HG03432 (cell line): ENCODE data around the gene RSAD1.

Experiments used
- ATAC-seq: cut with Tn5 transposase; IDR thresholded peaks from one replicate; pipeline ENCODE4 v1.9.1; 2021; ENCODE audit warnings: mild to moderate bottlenecking, moderate library complexity; ENCODE audit not compliant: unreplicated experiment

Gene RSAD1

DNA sequence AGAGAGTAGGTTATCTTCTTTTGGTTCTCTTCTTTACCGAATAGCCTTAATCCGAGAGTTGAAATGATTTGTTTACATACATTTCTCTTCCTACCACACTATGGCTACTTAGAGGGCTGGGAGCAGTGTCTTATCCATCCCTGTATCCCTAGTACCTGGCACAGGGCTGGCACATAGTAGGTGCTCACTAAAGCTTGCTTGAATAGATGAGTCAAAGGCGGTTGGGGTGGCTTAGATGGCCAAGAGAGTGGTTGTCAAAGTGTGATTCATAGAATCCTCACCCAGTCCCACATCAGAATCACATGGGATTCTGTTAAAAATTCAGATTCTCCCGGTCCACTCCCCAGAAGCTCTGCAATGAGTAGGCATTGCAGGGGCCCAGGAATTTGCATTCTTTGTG, 21.0 kb upstream of the RSAD1 start:
- ATAC-seq: no peak

DNA sequence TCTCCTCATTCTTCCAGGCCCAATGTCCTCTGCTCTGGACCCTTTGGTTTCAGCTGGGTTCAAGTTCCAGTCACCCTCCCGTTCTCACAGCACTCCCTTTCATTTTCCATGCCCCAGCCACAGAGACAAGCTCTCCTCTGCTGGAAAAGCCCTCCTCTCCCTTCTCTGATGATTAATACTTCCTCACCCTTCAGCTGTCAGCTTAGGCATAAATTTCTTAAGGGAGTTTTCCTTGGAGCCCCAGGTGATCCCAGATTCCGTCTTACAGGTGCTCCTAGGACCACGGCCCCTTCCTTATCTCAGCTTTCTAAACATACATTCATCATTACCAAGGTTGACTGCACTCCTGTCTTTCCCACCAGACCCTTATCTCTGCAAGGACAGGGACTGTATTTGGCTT, 20.4 kb upstream of the RSAD1 start:
- no peak for ATAC-seq

DNA sequence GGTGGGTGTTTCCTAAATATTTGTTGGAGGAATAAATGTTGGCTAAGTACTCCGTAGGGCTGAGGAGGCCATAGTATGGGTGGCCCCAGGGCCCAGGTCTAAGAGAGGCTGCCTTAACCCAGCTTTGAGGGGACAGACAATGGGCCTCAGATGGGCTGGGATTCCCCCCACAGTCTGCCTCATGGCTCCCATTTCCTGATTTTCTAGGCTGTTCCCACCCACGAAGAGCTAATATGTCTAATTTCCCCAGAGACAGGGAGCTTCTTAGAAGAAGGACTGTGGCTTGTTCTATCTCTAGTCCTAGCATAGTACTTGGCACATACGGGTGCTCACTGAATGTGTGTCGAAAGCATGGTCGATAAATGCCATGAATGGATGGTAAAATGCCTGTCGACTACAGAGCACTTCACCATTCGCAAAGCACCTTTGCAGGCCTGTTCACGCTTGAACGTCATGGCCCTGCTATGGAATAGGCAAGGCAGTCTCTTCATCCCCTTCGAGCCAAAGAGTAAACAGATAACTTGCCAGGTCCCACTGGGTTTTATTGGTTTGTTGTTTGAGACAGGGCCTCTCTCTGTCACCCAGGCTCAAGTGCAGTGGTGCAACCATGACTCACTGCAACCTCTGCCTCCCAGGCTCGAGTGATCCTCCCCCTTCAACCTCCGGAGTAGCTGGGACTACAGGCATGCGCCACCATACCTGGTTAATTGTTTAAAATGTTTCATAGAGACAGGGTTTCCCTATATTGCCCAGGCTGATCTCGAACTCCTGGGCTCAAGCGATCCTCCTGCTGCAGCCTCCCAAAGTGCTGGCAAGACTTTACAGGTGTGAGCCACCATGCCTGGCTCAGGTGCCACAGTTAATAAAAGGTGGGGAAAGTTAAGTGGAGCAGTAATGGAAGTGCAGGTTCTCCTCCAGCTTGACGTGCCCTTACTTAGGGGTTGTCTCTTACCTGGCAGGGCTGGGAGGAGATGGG, 19.7 kb upstream of the RSAD1 start:
- ATAC-seq: no peak

DNA sequence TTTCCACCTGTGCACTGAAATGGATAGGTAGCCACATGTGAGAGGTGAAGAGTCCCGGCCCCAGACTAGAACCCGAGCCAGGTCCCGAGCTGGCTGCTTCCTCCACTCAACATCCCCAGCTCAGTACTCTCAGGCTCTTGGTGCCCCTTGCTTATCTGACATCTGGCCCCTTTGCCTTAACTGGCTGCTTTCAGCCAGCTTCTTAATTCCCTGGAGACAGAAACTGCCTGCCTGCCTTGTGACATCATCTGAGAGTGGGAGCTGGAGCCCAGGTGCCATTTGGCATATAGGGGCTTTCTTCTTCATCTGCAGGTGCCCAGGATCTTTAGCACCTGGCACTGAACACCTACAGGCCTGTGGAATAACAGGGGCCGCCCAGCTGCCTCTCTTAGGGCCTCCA, 18.9 kb upstream of the RSAD1 start:
- no peak for ATAC-seq

DNA sequence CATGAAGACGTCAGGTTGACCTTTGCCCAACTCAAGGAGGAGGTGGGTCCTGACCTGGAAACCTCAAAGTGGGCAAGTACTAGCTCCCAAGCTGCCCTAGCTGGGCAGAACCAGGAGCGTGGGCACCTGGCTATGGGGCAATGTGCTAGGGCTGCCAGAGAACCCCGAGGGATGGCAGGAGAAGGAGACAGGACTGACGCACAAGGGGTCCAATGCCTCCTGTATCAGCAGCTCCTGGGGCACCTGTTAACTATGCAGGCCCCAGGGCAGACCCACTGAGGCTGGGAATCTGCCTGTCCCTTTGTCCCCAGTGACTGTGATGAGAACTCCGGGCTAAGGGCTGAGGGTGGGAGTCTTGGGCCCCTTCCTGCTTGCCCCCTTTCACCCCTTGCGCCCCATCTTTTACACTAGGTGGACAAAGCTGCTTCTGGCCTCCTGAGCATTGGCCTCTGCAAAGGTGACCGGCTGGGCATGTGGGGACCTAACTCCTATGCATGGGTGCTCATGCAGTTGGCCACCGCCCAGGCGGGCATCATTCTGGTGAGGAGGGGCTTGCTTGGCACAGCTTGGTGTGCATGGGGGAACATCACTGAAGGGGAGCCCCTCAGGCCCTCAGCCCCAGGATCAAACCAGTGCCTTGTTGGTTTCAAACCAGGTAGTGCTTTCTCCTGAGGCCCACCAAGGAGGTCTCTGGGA, 17.7 kb upstream of the RSAD1 start:
- ATAC-seq: no peak

DNA sequence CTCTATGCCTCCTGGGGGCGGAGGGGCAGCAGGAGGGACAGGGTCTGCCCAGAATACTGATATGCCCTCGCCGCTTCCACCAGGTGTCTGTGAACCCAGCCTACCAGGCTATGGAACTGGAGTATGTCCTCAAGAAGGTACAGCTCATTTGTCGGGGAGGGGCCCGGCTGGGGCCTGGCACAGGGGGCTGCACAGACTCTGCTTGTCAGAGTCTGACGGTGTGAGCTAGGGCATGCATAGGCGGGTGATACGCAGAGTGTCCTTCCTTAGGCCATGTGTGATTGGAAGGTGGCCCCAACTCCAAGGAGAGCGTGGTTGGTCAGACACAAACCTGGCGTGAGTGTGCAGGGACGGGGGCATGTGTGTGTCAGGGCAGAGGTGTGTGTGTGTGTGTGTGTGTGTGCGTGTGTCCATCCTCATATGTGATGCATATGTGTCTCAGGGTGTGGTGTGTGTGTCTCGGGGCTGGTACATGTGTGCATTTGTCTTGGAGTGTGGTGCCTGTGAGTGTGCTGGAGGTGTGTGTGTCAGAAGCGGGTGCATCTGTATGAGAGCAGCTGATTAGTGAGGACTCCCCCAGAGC, 17.0 kb upstream of the RSAD1 start:
- ATAC-seq: no peak

DNA sequence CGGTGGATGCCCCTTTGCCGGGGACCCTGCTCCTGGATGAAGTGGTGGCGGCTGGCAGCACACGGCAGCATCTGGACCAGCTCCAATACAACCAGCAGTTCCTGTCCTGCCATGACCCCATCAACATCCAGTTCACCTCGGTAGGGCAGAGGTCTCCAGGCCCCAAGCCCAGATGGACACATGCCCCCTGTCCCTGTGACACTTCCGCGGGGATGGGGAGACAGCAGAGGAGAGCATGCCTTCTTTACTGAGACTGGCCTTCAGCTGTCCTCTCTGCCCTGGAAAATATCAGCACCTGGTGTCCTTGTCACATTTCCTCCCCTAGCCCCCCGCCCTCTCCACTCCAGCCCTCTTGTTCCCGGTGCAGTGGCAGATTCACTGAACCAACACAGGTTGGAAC, 16.2 kb upstream of the RSAD1 start:
- ATAC-seq: no peak

DNA sequence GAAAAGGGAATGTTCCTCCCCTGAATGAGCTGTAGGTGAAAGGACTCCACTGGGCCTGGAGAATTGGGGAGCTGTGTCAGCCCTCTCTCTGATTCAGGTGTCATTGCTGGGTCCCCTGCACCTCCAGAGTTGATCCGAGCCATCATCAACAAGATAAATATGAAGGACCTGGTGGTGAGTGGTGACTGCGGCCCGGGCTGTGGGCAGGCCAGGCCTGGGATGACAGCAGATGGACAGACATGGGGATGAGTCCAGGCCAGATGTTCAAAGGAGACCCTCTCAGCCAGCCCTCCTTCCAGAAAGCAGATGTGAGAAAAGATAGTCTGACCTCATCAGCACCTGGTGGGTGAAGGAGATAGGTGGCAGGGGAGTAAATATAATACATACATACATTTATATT, 14.5 kb upstream of the RSAD1 start:
- no peak for ATAC-seq

DNA sequence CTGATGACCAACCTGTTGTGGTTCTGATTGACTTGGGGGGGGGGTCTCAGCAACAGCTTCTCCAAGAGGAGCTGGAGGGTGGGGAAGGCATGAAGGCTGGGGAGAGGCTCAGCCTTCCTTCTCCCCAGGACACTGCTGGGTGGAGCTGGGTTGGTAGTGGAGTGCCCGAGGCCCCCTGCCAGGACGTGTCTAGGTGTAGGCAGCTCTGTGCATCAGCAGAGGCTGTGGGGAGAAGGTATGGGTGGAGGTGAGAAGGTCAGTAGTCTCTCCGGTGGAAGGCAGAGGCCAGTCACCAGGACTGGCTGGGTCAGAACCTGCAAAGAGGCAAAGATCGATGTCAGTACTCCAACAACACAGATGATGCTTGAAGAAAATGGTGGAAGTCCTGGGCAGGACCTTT, 13.9 kb upstream of the RSAD1 start:
- ATAC-seq: no peak

DNA sequence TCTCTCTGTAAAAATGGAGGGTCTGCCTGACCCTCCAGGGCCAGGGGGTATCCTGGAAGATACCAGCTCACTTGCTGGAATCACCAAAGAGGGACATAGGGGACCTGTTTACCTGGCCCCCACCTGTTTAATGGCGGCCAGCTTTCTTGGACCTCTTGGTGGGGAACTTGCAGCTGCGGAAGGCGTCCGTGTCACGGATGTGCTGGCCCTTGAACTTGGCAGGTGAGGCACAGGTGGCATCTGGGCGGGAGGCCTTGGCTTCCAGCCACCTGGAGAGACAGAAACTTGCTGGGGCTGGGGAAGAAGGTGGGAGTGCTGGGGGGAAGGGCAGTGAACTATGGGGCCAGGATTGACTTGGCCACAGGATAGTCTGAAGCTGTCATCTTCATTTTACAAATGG, 13.5 kb upstream of the RSAD1 start:
- ATAC-seq: no peak

DNA sequence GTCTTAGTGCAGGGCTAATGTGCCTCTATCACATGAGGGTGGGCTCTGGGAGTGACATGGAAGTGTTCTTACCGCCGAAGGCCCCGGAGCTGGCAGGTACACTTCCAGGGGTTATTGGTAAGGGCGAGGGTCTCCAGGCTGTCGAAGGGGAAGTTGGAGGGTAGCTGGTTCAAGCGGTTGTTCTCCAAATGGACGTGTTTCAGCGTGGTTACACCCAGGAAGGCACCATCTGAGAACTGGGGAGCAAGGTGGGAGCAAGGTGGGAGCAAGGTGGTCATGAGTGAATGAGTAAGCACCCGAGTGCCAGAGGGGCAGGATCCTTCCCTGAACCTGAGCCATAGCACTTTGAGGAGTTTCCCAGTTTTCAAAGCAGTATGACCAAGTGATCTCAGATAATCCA, 13.0 kb upstream of the RSAD1 start:
- no peak for ATAC-seq

DNA sequence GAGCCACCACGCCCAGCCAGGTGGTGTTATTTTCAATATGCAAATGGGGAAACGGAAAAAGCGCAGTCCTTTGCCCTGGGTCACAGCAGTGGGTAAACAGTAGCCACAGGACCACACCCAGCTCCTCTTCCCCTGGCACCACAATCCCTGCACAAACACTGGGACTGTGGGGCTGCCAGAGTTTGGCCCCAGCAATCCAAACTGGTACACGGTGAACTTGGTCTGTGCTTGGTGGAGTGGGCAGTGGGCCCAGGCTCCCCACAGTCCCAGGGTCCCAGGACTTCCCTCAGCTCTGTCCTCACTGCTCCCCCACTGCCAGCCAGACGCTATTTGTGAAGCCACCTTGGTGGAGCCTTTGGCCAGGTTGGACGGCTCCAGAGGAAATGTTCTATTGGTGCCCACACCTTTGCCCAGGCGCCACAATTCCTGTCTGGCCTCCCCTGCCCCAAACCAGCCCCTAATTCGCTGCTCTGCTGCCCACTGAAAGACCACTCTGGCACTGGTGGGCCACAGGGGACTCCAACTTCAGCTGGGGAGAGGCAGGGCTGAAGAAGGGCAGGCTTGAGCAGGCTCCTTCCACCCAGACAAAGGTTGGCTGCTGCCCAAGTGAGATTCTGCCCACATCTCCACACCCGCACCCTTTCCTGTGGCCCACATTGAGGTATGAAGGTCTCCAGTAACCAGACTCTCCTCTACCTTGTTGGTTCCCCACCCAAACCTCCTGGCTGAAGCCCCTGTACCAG, 12.1 kb upstream of the RSAD1 start:
- no peak for ATAC-seq

DNA sequence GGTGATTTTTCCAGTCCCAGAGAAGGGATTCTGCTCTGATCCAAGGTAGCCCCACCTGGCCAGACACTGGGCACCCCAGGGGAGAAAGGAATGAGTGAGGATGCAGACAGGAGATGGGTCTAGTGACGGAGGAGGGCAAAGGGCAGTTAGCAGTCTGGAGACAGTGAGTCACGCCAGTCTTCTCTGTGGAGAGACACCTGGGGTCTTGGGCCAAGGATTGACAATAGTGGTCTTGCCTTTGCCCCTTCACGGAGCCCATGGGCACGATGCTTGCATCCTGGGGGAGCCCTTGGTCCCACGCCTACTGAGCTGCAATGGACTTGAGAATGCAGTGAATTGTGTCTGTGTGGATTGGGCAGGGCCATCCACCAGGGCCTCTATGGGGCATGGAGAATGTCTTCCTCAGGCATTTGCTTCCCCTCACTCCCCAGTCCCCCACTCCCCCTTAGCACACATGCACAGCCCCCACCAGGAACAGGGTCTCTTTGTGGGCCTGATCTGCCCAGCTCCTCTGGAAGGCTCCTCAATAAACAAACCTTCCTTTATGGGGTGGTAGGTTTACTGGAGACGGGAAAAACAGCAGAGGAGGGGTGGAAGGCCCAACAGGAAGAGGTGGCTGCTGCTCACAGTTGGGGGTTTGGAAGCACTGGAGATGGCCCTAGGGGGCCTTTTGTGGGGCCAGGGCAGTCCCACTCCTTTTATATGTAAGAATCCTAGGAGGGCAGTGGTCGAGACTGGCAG, 11.4 kb upstream of the RSAD1 start:
- no peak for ATAC-seq

DNA sequence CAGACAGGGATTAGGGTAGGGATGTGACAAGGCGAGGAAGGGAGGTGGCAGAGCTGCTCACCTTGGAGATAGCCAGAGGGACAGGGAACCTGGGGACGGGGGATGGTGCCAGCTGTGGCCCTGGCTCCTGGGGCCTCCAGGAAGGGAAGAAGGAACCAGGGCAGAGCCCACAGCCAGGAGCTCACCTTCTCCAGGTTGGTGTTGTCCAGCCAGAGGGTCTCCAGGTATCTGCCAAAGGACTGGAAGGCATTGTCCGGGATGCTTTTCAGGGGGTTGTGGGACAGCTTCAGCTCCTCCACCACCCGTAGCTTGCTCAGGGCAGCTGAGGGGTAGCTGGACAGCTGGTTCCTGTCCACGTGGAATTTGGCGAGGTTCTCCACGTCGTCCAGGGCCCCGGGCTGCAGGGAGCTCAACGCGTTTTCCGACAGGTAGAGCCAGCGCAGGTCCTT, 10.8 kb upstream of the RSAD1 start:
- ATAC-seq: no peak

DNA sequence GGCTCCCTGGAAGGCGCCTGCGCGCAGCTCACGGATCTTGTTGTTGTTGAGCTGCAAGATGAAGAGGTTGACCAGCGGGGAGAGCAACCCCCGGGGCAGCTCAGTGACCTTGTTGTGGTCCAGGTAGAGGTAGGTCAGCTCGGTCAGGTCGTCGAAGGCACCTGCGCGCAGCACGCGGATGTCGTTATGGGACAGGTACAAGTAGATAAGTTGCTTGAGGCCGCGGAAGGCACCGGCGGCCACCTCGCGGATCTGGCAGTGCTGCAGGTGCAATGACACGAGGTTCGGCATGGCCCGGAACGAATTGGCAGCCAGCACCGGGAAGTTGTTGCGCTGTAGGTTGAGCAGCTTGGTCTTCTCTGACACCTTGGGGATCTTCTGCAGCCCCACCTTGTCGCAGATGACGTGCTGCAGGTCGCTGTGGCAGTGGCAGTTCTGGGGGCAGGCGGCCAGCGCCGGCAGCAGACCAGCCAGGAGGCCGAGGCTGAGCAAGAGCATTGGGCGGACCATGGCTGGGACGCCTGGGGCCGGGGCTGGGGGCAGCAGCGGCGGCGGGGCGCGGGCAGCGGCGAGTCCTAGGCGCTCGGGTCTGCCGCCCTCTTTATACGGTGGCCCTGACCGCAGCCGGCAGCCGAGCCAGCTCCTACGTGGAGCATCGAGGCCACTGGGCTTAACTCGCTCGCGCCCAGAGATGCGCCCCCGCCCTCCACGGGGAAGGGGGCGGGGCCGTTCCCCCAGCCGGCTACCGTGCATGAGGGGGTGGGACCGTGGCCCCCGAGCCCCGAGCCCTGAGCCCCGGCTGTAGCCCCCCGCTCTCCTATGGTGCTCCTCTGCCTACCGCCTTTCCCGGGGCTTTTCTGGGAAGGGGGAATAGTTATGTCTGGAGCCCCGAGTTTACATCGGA, 10.1 kb upstream of the RSAD1 start, which contains the start of gene CHAD:
Gene CHAD (minus strand): TSS at position 577 of the 904 bp plus-strand sequence. CDS start 67 bp downstream, at position 510.
- no peak for ATAC-seq

DNA sequence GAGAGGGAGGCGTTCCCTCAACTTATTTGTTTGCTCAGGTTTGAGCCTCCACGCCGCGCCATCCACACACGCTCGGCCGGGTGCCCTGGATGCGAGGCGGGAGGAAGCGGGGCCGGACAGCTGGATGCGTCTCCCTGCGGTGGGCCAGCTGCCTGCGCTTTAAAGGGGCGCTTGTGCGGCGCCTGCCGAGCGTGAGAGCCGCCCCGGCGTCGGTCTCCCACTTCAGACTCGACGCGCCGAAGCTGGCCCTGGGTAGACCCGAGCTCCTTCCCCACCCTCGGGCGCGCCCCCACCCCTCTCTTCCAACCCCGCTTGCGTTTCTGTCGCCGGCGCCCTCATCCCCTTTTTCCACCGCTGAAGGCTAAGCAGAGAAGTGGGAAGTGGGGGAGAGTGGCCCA, 9.5 kb upstream of the RSAD1 start:
- ATAC-seq: no peak

DNA sequence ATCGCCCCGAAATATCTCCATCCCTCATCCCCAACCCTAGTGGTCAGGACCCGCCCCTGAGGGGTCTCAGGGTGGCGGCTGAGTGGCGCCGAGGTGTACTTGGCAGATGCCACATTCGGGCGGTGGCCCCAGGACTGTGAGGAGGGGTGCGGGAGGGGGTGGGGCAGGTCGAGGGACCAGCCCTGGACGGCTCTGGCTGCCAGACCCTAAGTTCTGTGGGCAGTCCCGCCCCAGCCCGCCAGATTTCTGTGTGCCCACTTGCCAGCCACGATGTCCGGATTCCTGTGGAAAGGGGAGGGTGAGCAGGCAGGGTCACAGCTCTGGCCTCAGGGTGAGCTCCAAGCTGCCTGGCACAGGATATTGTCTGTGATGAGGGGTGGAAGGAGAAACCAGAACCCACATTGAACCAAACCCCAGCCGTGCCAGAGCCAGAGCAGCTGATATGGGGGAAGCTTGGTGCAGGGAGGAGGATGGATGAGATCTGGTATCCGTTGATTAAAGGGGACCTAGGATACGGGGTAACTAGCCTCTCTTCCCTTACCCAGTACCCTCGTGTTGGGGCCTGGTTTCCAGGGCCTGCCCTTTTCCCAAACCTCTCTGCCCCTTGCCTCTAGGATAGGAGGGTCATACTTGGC, 8.9 kb upstream of the RSAD1 start:
- ATAC-seq: no peak

DNA sequence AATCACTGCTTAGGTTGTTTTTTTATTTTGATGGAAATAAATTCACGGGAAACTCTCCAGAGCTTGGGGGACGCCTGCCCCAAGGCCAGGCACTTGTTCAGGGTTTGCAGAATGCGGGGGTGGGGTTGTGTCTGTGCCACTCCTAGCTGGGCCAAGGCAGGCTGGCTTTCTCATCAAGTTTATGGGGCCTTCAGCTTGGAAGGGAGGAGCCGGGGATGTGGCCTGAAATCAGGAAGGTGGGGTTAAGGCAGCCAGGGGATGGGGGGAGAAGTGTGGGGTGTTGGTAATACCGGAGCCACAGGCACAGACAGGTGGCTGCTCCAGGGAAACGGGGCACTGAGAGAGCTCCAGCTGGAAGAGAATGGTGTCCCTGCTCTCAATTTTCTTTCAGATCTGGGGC, 8.2 kb upstream of the RSAD1 start:
- ATAC-seq: no peak
